Ascending aorta (tissue), 2 donors: Measurements from ENCODE around the gene TOX2. TPM values are rescaled to one million over a fixed set of nuclear protein-coding genes. Genes with fewer than 3 reads are reported as not detected.

Experiments
- DNase-seq, 2 donors: peaks; one replicate each; pipeline ENCODE4 v3.0.0-alpha.2; 2019; ENCODE audit warnings: low spot score in 2 of 2
- H3K27ac ChIP-seq, 2 donors: fragments of 200-600 bp; sonication (generic); one replicate each; pipeline ENCODE4 v1.5.1; 2016 to 2017; ENCODE audit warnings: mild to moderate bottlenecking in 1 of 2
- H3K27me3 ChIP-seq: fragments of 200-600 bp; sonication (generic); one replicate; pipeline ENCODE4 v1.5.1; 2017
- H3K36me3 ChIP-seq, 2 donors: fragments of 200-600 bp; sonication (generic); one replicate each; pipeline ENCODE4 v1.5.1; 2016
- H3K4me1 ChIP-seq, 2 donors: fragments of 200-600 bp; sonication (generic); one replicate each; pipeline ENCODE4 v1.5.1; 2016 to 2017; ENCODE audit warnings: mild to moderate bottlenecking in 1 of 2
- H3K4me3 ChIP-seq, 2 donors: fragments of 200-600 bp; sonication (generic); one replicate each; pipeline ENCODE4 v1.5.1; 2016 to 2017; ENCODE audit warnings: mild to moderate bottlenecking in 1 of 2
- H3K9me3 ChIP-seq, 2 donors: fragments of 200-600 bp; sonication (generic); one replicate each; pipeline ENCODE4 v1.5.1; 2016
- CTCF ChIP-seq, 3 experiments: fragments of 200-600 bp in 2 of 3; fragments of 450-650 bp in 1 of 3; sonication (generic) in 2 of 3; IDR thresholded peaks; one replicate each; pipeline ENCODE4 v1.5.1; 2016 to 2019; ENCODE audit warnings: antibody characterized with exemption in 3 of 3, mild to moderate bottlenecking in 1 of 3, moderate library complexity in 1 of 3
- intact Hi-C: fragments of 100-400 bp; cut with DNase I; formaldehyde crosslinking; loops from one replicate; pipeline ENCODE4 v1.15.1; 2023
- total RNA-seq: library from RNA; depleted of rRNA; stranded (reverse); fragments of >200 nt; gene quantifications from one replicate; pipeline ENCODE4 v1.1.0, GENCODE V29; 2016

The TOX2 gene
- total RNA-seq, 1 donor from 2014 or later, result 47.0 TPM

GRCh38 chr20:43996240-43996930, 81.7 kb downstream of the TOX2 start:
- Histone ChIP-seq H3K27me3 (no peaks in the 10 kb centered on the region), H3K9me3 (no peaks in the 10 kb centered on the region), H3K27ac (no peak overlapping the region), H3K4me3 (no peak overlapping the region), H3K4me1 (no peaks in the 10 kb centered on the region), H3K36me3 (no peaks in the 10 kb centered on the region)
- DNase-seq, result no peak
- intact Hi-C loops, result no loop called here
- TF ChIP-seq CTCF (IDR thresholded peaks at IDR 0.05), result no peak

GRCh38 chr20:43999848-44000247, 85.2 kb downstream of the TOX2 start:
- H3K36me3 ChIP-seq, result no peaks in the 10 kb centered on the region
- H3K27me3 ChIP-seq, result no peaks in the 10 kb centered on the region
- no peak for TF ChIP-seq CTCF (IDR thresholded peaks at IDR 0.05)
- H3K27ac ChIP-seq, result no peak overlapping the region
- intact Hi-C loops, result no loop called here
- no peaks in the 10 kb centered on the region for H3K9me3 ChIP-seq
- no peak overlapping the region for H3K4me3 ChIP-seq
- DNase-seq, result no peak
- no peaks in the 10 kb centered on the region for H3K4me1 ChIP-seq

GRCh38 chr20:44001667-44002596, 87.3 kb downstream of the TOX2 start:
- no peak for TF ChIP-seq CTCF (IDR thresholded peaks at IDR 0.05)
- intact Hi-C loops, result no loop called here
- H3K27me3 ChIP-seq, result no peaks in the 10 kb centered on the region
- no peaks in the 10 kb centered on the region for H3K4me1 ChIP-seq
- no peak overlapping the region for H3K27ac ChIP-seq
- H3K9me3 ChIP-seq, result no peaks in the 10 kb centered on the region
- no peak overlapping the region for H3K4me3 ChIP-seq
- H3K36me3 ChIP-seq, result no peaks in the 10 kb centered on the region
- DNase-seq, result no peak

GRCh38 chr20:44002861-44003260, 88.2 kb downstream of the TOX2 start:
- intact Hi-C loops, result no loop called here
- H3K27ac ChIP-seq, result no peak overlapping the region
- H3K36me3 ChIP-seq, result no peaks in the 10 kb centered on the region
- no peaks in the 10 kb centered on the region for H3K4me1 ChIP-seq
- H3K27me3 ChIP-seq, result no peaks in the 10 kb centered on the region
- TF ChIP-seq CTCF (IDR thresholded peaks at IDR 0.05), result no peak
- no peak overlapping the region for H3K4me3 ChIP-seq
- no peaks in the 10 kb centered on the region for H3K9me3 ChIP-seq
- DNase-seq, result no peak

GRCh38 chr20:44003609-44004008, 89.0 kb downstream of the TOX2 start:
- intact Hi-C loops, result no loop called here

More at GRCh38 chr20:44003609-44004008, 89.0 kb downstream of the TOX2 start:
- DNase-seq, result no peak
- no peak overlapping the region for H3K4me3 ChIP-seq
- TF ChIP-seq CTCF (IDR thresholded peaks at IDR 0.05), result no peak
- H3K27me3 ChIP-seq, result no peaks in the 10 kb centered on the region
- H3K27ac ChIP-seq, result no peak overlapping the region
- no peaks in the 10 kb centered on the region for H3K4me1 ChIP-seq
- no peaks in the 10 kb centered on the region for H3K9me3 ChIP-seq
- H3K36me3 ChIP-seq, result no peaks in the 10 kb centered on the region
